ENCODE measurements around the gene HAPLN2. TPM values are rescaled to one million over a fixed set of nuclear protein-coding genes. Genes with fewer than 3 reads are reported as not detected.

HAPLN2 gene
- total RNA-seq, 1 experiment from 2014 or later, result 0.20 TPM

GRCh38 chr1:156664046-156664766 lies 45.0 kb downstream of the HAPLN2 start:
- DNase-seq, result peak; percentile 96 to 97
- peak overlapping the region; percentile 47 for H3K4me3 ChIP-seq
- no peaks in the 10 kb centered on the region for H3K9me3 ChIP-seq (replicated peaks)
- H3K27me3 ChIP-seq, result no peaks in the 10 kb centered on the region
- peaks cover 73% of the 10 kb centered on the region for H3K4me1 ChIP-seq
- H3K27ac ChIP-seq, result peak overlapping the region; percentile 99
- no peaks in the 10 kb centered on the region for H3K36me3 ChIP-seq

DNA sequence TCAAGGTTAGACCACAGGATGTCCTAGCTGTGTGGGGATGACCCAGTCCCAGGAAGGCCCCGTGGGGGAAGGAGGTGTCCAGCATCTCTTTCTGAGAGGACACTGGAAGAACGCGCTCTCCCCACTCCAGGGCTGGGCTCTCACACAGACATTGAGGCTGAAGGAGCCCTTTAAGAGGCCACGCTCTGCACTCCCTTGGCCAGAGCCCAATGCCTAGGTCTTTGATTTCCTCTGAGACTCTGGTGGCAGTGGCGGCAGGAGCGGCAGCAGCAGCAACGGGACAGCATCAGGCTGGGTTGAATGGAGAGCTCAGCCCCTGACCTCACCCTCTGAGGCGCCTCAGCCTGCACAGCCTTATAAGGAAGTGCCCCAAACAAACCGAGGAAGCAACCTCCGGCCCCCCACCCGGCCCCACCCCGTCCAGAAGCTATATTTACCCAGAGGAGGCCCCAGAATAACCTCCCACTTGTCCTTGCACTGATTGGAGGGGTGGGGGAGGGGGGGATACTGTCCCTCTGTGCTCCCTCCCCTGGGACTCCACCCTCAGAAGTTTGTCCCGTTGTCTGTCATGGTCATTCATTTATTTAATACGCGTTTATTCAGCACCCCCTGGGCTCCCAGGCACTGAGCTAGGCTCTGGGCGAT lies 45.7 kb downstream of the HAPLN2 start:
- Histone ChIP-seq H3K36me3 (no peaks in the 10 kb centered on the region), H3K27me3 (no peaks in the 10 kb centered on the region), H3K27ac (peak overlapping the region; percentile 99), H3K4me1 (peaks cover 80% of the 10 kb centered on the region), H3K4me3 (peak overlapping the region; percentile 47), H3K9me3 (replicated peaks) (no peaks in the 10 kb centered on the region)
- peak; percentile 86 to 87 for DNase-seq

DNA sequence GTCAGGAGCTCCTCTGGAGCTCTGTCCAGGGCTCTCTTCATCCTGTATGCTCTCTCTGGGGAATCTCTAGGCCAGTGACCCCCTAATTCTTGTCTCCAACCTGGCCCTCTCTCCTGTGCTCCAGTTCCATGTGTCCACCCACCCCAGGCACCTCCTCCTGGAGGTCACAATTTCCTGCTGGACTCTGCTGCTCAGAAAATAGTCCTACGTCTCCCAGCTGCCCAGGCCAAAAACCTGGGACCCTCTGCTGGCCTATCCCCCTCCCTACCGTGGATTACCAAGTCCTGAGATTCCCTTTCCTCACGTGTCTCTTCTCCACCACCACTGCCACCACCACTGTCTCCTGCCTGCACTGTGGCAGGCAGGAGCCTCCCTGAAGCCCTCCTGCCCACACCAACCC lies 46.3 kb downstream of the HAPLN2 start:
- H3K27ac ChIP-seq, result peak overlapping the region; percentile 99
- no peaks in the 10 kb centered on the region for H3K27me3 ChIP-seq
- DNase-seq, result peak in 1 of 2 experiments; percentile 37
- no peaks in the 10 kb centered on the region for H3K9me3 ChIP-seq (replicated peaks)
- H3K4me3 ChIP-seq, result peak overlapping the region; percentile 47; the same call in 1 of the 2 replicates
- H3K36me3 ChIP-seq, result no peaks in the 10 kb centered on the region
- H3K4me1 ChIP-seq, result peaks cover 83% of the 10 kb centered on the region

DNA sequence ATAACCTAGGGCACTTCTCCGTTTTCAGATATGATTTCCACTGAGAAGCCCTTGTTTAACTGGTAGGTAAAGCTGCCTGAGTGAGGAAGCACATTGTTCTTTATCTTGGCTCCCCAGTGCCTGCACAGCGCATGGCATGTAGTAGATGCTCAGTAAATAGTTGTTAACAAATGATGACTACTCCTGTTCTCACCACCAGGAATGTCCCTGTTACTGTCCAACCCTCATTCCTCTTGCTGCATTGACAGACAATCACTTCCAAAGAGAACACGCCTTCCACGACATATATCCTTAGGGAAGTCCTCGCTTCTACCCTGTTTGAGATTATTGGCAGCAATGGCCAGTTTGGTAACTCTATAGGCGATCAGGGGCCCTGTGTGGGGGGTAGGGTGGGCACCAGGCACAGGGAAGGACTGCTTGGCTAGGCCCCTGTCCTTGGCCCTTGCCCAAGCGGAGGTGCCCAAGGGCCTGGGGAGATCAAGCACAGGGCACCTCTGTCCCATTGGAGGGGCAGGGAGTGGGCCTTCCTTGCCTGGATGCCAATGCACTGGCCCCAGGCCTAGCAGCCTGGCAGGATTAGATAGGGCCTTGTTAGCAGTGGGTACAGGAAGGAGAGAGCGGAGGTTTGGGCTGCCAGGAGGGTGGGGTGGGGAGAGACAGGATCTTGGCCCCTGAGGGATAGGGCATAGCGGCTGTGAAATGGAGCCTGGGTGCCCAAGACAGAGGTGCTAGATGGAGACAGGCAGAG lies 47.8 kb downstream of the HAPLN2 start:
- Histone ChIP-seq H3K4me3 (no peak overlapping the region), H3K36me3 (peaks cover 10% of the 10 kb centered on the region), H3K4me1 (peaks cover 86% of the 10 kb centered on the region), H3K27me3 (no peaks in the 10 kb centered on the region), H3K27ac (peak overlapping the region; percentile 54), H3K9me3 (replicated peaks) (no peaks in the 10 kb centered on the region)
- peak in 1 of 2 experiments; percentile 32 for DNase-seq

- Histone ChIP-seq H3K27ac (peak overlapping the region; percentile 54), H3K27me3 (no peaks in the 10 kb centered on the region), H3K36me3 (peaks cover 15% of the 10 kb centered on the region), H3K9me3 (replicated peaks) (no peaks in the 10 kb centered on the region), H3K4me3 (no peak overlapping the region), H3K4me1 (peaks cover 86% of the 10 kb centered on the region)
- DNase-seq, result peak in 1 of 2 experiments; percentile 70
These were observed 48.4 kb downstream of the HAPLN2 start for GRCh38 chr1:156667610-156667967.

DNA sequence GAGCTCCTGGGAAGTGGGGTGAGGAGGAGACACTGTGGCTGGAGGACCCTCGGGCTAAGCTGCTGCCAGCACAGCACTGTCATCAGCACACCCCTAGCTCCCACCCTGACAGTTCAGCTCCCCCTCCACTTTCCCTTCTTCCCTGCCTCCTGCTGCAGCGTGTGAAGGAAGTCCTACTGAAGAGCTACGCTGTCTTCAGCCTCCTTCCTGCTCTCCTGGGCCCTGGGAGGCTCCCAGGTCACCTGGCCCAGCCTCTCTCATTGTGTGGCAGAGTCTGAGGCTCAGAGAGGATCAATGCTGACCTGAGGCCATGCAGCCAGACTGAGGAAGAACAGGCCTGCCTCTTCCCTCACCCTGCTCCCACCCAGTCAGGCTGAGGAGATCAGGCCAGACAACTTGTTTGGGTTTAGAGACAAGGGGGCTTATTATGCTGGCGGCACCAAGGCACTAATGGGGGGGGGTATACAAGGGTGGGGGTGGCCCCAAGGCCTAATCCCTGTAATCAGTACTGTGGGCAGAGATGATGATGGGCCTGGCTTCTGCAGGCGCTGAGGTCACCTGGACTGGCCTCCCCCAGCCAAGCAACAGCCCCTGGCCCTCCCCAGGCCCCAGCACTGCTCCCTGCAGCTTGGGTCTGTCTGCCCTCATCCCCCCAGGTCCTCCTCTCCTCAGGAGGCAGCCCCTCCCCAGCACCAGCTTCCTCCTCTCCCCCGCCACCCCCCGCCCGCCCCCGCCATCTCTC lies 48.9 kb downstream of the HAPLN2 start:
- H3K4me3 ChIP-seq, result no peak overlapping the region
- H3K4me1 ChIP-seq, result peaks cover 85% of the 10 kb centered on the region

GRCh38 chr1:156668801-156669637 lies 49.8 kb downstream of the HAPLN2 start:
- DNase-seq, result peak; percentile 67 to 72
- H3K4me3 ChIP-seq, result no peak overlapping the region
- H3K9me3 ChIP-seq (replicated peaks), result no peaks in the 10 kb centered on the region
- no peaks in the 10 kb centered on the region for H3K27me3 ChIP-seq
- H3K4me1 ChIP-seq, result peaks cover 87% of the 10 kb centered on the region
- peaks cover 29% of the 10 kb centered on the region for H3K36me3 ChIP-seq
- H3K27ac ChIP-seq, result peak overlapping the region; percentile 3; the same call in 1 of the 2 replicates

More for the DNA sequence above, 48.9 kb downstream of the HAPLN2 start:
- DNase-seq, result peak; percentile 68 to 75
- Histone ChIP-seq H3K36me3 (peaks cover 21% of the 10 kb centered on the region), H3K27me3 (no peaks in the 10 kb centered on the region), H3K27ac (peak overlapping the region; percentile 54), H3K9me3 (replicated peaks) (no peaks in the 10 kb centered on the region)

GRCh38 chr1:156669794-156670193 lies 50.6 kb downstream of the HAPLN2 start:
- Histone ChIP-seq H3K36me3 (peaks cover 37% of the 10 kb centered on the region), H3K4me1 (peaks cover 81% of the 10 kb centered on the region)
- no peak for DNase-seq

GRCh38 chr1:156670359-156670758 lies 51.1 kb downstream of the HAPLN2 start:
- Histone ChIP-seq H3K4me1 (peaks cover 77% of the 10 kb centered on the region), H3K27me3 (no peaks in the 10 kb centered on the region), H3K36me3 (peaks cover 43% of the 10 kb centered on the region), H3K27ac (no peak overlapping the region), H3K9me3 (replicated peaks) (no peaks in the 10 kb centered on the region), H3K4me3 (no peak overlapping the region)
- peak in 1 of 2 experiments; percentile 24 for DNase-seq

More at GRCh38 chr1:156669794-156670193, 50.6 kb downstream of the HAPLN2 start:
- H3K9me3 ChIP-seq (replicated peaks), result no peaks in the 10 kb centered on the region
- no peak overlapping the region for H3K4me3 ChIP-seq
- no peak overlapping the region for H3K27ac ChIP-seq
- no peaks in the 10 kb centered on the region for H3K27me3 ChIP-seq

DNA sequence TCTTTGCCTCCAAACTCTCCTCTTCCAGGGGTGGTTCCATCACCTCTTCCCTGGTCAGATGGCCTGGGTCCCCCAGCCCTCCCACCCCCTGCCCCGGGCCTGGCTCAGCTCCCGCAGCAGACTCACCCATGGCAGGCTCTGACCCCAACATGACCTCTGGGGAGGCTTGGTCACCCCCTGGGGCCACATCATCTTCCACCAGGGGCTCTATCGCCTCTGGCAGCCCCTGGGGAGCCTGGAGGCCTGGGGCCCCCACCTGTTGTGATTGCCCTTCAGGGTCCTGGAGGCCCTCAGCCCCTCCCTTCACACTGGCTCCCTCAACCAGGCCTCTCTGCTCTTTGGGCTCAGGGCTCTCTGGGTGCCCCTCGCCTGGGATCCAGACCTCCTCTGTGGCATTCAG lies 51.6 kb downstream of the HAPLN2 start:
- Histone ChIP-seq H3K27me3 (no peaks in the 10 kb centered on the region), H3K4me1 (peaks cover 73% of the 10 kb centered on the region), H3K9me3 (replicated peaks) (no peaks in the 10 kb centered on the region), H3K27ac (no peak overlapping the region), H3K4me3 (no peak overlapping the region), H3K36me3 (peaks cover 46% of the 10 kb centered on the region)
- peak; percentile 24 to 35 for DNase-seq

- Histone ChIP-seq H3K4me3 (no peak overlapping the region), H3K27me3 (no peaks in the 10 kb centered on the region), H3K36me3 (peaks cover 46% of the 10 kb centered on the region), H3K9me3 (replicated peaks) (no peaks in the 10 kb centered on the region), H3K4me1 (peaks cover 69% of the 10 kb centered on the region), H3K27ac (no peak overlapping the region)
- no peak for DNase-seq
These were observed 52.6 kb downstream of the HAPLN2 start for GRCh38 chr1:156671804-156672203.

DNA sequence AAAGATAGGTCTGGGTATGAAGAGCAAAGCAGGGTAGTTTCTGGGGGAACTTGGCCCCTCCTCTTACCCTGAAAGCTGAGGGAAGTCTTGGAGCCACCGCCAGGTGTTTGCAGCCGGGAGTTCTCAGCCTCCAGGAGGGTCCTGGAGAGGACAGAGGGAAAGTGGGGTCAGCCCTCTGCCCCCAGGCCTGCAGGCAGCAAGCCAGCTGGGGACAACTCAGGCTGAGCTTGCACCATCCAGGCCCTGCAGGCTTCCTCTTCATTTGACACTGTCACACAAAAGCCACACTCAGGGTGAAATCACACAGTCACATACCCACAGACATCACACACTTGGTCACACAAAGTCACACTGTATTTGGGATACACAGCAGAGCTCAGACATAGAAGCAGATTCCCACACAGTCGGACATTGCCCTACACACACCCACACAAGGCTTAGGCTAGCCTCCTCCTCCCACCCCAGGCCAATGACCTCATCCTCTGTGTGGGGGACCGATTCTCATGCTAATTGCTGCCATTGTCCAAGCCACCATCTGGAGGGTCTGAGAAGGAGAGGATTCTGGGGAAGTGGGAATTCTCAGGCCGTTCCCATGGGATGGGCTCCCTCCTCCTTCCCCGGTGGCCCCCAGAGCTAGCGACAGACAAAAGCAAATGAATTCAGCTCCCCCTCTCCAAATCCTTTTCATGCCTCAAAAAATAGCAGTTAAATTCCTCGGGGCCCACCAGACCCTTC lies 54.3 kb downstream of the HAPLN2 start:
- Histone ChIP-seq H3K4me1 (peaks cover 57% of the 10 kb centered on the region), H3K4me3 (peak overlapping the region; percentile 96), H3K36me3 (peaks cover 46% of the 10 kb centered on the region), H3K27ac (peak overlapping the region; percentile 98; the same call in 1 of the 2 replicates), H3K9me3 (replicated peaks) (no peaks in the 10 kb centered on the region), H3K27me3 (no peaks in the 10 kb centered on the region)
- DNase-seq, result peak; percentile 54 to 67

Data from SJCRH30 (cell line).